H9 (cell line): ENCODE data around the gene MYRF. TPM values are rescaled to one million over a fixed set of nuclear protein-coding genes. Genes with fewer than 3 reads are reported as not detected.

ENCODE experiments used
- DNase-seq: peaks from one replicate; pipeline ENCODE4 v3.0.0-alpha.2; 2017
- H2AFZ ChIP-seq: one replicate; pipeline ENCODE4 v1.6.1; 2013; ENCODE audit warnings: mild to moderate bottlenecking, low read length, control low read depth, moderate library complexity
- H2AK5ac ChIP-seq: 2 replicates; pipeline ENCODE4 v1.6.1; 2013; ENCODE audit warnings: low read length, control low read depth, mixed read lengths; ENCODE audit not compliant: insufficient read length
- H2BK120ac ChIP-seq: one replicate; pipeline ENCODE4 v1.6.1; 2013; ENCODE audit warnings: low read depth, mild to moderate bottlenecking, low read length, control low read depth, inconsistent platforms; ENCODE audit not compliant: poor library complexity, severe bottlenecking
- H2BK12ac ChIP-seq: 2 replicates; pipeline ENCODE4 v1.6.1; 2013; ENCODE audit warnings: low read length, control low read depth, mixed read lengths, low read depth; ENCODE audit not compliant: insufficient read length
- H2BK15ac ChIP-seq: 2 replicates; pipeline ENCODE4 v1.6.1; 2013; ENCODE audit warnings: low read depth, low read length, control low read depth
- H2BK20ac ChIP-seq: one replicate; pipeline ENCODE4 v1.6.1; 2013; ENCODE audit warnings: low read depth, mild to moderate bottlenecking, low read length, control low read depth, inconsistent platforms; ENCODE audit not compliant: poor library complexity, severe bottlenecking
- H2BK5ac ChIP-seq: 2 replicates; pipeline ENCODE4 v1.6.1; 2013; ENCODE audit warnings: low read length, control low read depth, mixed read lengths; ENCODE audit not compliant: insufficient read length
- H3K14ac ChIP-seq: 2 replicates; pipeline ENCODE4 v1.6.1; 2013; ENCODE audit warnings: low read length, control low read depth; ENCODE audit not compliant: insufficient read depth
- H3K18ac ChIP-seq: 2 replicates; pipeline ENCODE4 v1.6.1; 2013; ENCODE audit warnings: low read depth, mild to moderate bottlenecking, mixed read lengths, low read length, control low read depth; ENCODE audit not compliant: insufficient read length
- H3K23ac ChIP-seq: 2 replicates; pipeline ENCODE4 v1.6.1; 2013; ENCODE audit warnings: low read length, control low read depth, mixed read lengths, low read depth; ENCODE audit not compliant: insufficient read length
- H3K23me2 ChIP-seq: 2 replicates; pipeline ENCODE4 v1.6.1; 2013; ENCODE audit warnings: low read depth, mild to moderate bottlenecking, mixed read lengths, low read length, control low read depth; ENCODE audit not compliant: insufficient read length, poor library complexity, severe bottlenecking
- H3K27ac ChIP-seq: 2 replicates; pipeline ENCODE4 v1.5.1; 2013; ENCODE audit warnings: low read length, control low read depth, mixed read lengths, low read depth; ENCODE audit not compliant: insufficient read length
- H3K27me3 ChIP-seq: 2 replicates; pipeline ENCODE4 v1.6.1; 2013; ENCODE audit warnings: low read length, control low read depth, inconsistent platforms; ENCODE audit not compliant: insufficient read depth
- H3K4ac ChIP-seq: 2 replicates; pipeline ENCODE4 v1.6.1; 2013; ENCODE audit warnings: low read depth, mild to moderate bottlenecking, control low read depth, inconsistent platforms, low read length, moderate library complexity
- H3K4me1 ChIP-seq: 2 replicates; pipeline ENCODE4 v1.6.1; 2013; ENCODE audit warnings: low read length, control low read depth, inconsistent platforms; ENCODE audit not compliant: insufficient read depth
- H3K4me2 ChIP-seq: 2 replicates; pipeline ENCODE4 v1.6.1; 2013; ENCODE audit warnings: low read length, control low read depth, mixed read lengths; ENCODE audit not compliant: insufficient read length, insufficient read depth
- H3K56ac ChIP-seq: 2 replicates; pipeline ENCODE4 v1.6.1; 2013; ENCODE audit warnings: low read depth, mild to moderate bottlenecking, mixed read lengths, low read length, control low read depth; ENCODE audit not compliant: insufficient read length
- H3K79me1 ChIP-seq: 2 replicates; pipeline ENCODE4 v1.6.1; 2013; ENCODE audit warnings: low read depth, mild to moderate bottlenecking, moderate library complexity, low read length, control low read depth, inconsistent platforms; ENCODE audit not compliant: insufficient read depth, poor library complexity, severe bottlenecking
- H3K79me2 ChIP-seq: 2 replicates; pipeline ENCODE4 v1.6.1; 2013; ENCODE audit warnings: low read length, control low read depth, inconsistent platforms; ENCODE audit not compliant: insufficient read depth
- H3K9ac ChIP-seq: 2 replicates; pipeline ENCODE4 v1.6.1; 2013; ENCODE audit warnings: low read length, control low read depth, mixed read lengths; ENCODE audit not compliant: insufficient read length; ENCODE audit errors: extremely low read depth
- H3K9me3 ChIP-seq: one replicate; pipeline ENCODE4 v1.6.1; 2013; ENCODE audit warnings: low read depth, low read length, inconsistent platforms; ENCODE audit not compliant: control insufficient read depth
- H3T11ph ChIP-seq: one replicate; pipeline ENCODE4 v1.6.1; 2013; ENCODE audit warnings: mild to moderate bottlenecking, low read length, control low read depth, inconsistent platforms
- H4K20me1 ChIP-seq: one replicate; pipeline ENCODE4 v1.6.1; 2013; ENCODE audit not compliant: control insufficient read depth, insufficient read length, insufficient read depth
- H4K5ac ChIP-seq: 2 replicates; pipeline ENCODE4 v1.6.1; 2013; ENCODE audit warnings: low read depth, mild to moderate bottlenecking, mixed read lengths, low read length, control low read depth; ENCODE audit not compliant: insufficient read length
- H4K8ac ChIP-seq: replicated peaks from 2 replicates; pipeline ENCODE4 v1.6.1; 2013; ENCODE audit warnings: low read length, control low read depth, mixed read lengths, low read depth; ENCODE audit not compliant: insufficient read length
- H4K91ac ChIP-seq: 2 replicates; pipeline ENCODE4 v1.6.1; 2013; ENCODE audit warnings: low read depth, mild to moderate bottlenecking, moderate library complexity, mixed read lengths, low read length, control low read depth; ENCODE audit not compliant: insufficient read length
- H3K27ac Mint-ChIP-seq, 3 experiments: 2 replicates in 2 of 3; 3 replicates in 1 of 3; pipeline ENCODE4 v1.8.0; 2020 to 2021; ENCODE audit warnings: mixed read lengths in 3 of 3, mild to moderate bottlenecking in 1 of 3, moderate library complexity in 1 of 3
- H3K27me3 Mint-ChIP-seq: 2 replicates; pipeline ENCODE4 v1.8.0; 2021; ENCODE audit warnings: low read depth, mild to moderate bottlenecking, moderate library complexity, mixed read lengths
- H3K36me3 Mint-ChIP-seq, 3 experiments: 2 replicates in 2 of 3; 3 replicates in 1 of 3; pipeline ENCODE4 v1.8.0; 2020 to 2021; ENCODE audit warnings: low read depth in 3 of 3, mixed read lengths in 3 of 3; ENCODE audit not compliant: insufficient read depth in 1 of 3
- H3K4me1 Mint-ChIP-seq, 2 experiments: 2 replicates each; pipeline ENCODE4 v1.8.0; 2020; ENCODE audit warnings: mixed read lengths in 2 of 2
- H3K4me3 Mint-ChIP-seq, 2 experiments: 2 replicates in 1 of 2; 3 replicates in 1 of 2; pipeline ENCODE4 v1.8.0; 2020 to 2021; ENCODE audit warnings: mild to moderate bottlenecking in 2 of 2, mixed read lengths in 2 of 2, moderate library complexity in 1 of 2
- H3K9me3 Mint-ChIP-seq, 2 experiments: 2 replicates in 1 of 2; 3 replicates in 1 of 2; pipeline ENCODE4 v1.8.0; 2020; ENCODE audit warnings: mild to moderate bottlenecking in 2 of 2, mixed read lengths in 2 of 2, moderate library complexity in 1 of 2
- CTCF ChIP-seq: fragments of 200-600 bp; sonication (generic); conservative IDR thresholded peaks from 3 replicates; pipeline ENCODE4 v1.8.0; 2021; ENCODE audit warnings: antibody characterized with exemption, mild to moderate bottlenecking
- WGBS: extraction: QIAGEN DNeasy Blood & Tissue Kit; methylation state at CpG from one replicate; pipeline ENCODE4 v1.1.7; 2013; ENCODE audit warnings: missing lambda C conversion rate, low lambda C conversion rate, mixed read lengths; ENCODE audit not compliant: insufficient read length; ENCODE audit errors: extremely low coverage; 5-methylcytosine and 5-hydroxymethylcytosine counted together
- total RNA-seq: library from RNA; stranded (reverse); gene quantifications from 2 replicates; pipeline ENCODE4 v1.2.1, GENCODE V29; 2021

The MYRF gene
- total RNA-seq, 1 experiment from 2014 or later: 13.9 TPM

GRCh38 chr11:61716478-61717285, 35.8 kb upstream of the MYRF start:
- H3K79me2 ChIP-seq: no peaks in the 10 kb centered on the region; the same call in 1 of the 2 replicates
- H3K4me1 ChIP-seq: peaks cover 5% of the 10 kb centered on the region; the same call in 1 of the 2 replicates
- no peak overlapping the region for H2BK5ac ChIP-seq
- no peak overlapping the region for H4K5ac ChIP-seq
- H4K91ac ChIP-seq: no peak overlapping the region
- H3T11ph ChIP-seq: no peak overlapping the region
- H3K4me1 Mint-ChIP-seq: peaks cover 46 to 55% of the 10 kb centered on the region in 2 experiments
- H3K4me3 Mint-ChIP-seq: peak overlapping the region; percentile 21 to 55; a peak in 3 of 5 replicates
- no peak overlapping the region for H3K4ac ChIP-seq
- peak overlapping the region in 1 of 3 experiments; percentile 72; a peak in 1 of 7 replicates for H3K27ac Mint-ChIP-seq
- H3K36me3 Mint-ChIP-seq: 0 out of 7 replicates have a peak, but pooled peaks cover 0 to 4% (median 0%) of the 10 kb centered on the region in 3 experiments
- H2BK12ac ChIP-seq: no peak overlapping the region
- H2AFZ ChIP-seq: no peak overlapping the region
- H2BK15ac ChIP-seq: no peak overlapping the region
- H3K4me2 ChIP-seq: no peak overlapping the region
- H3K9me3 ChIP-seq: no peaks in the 10 kb centered on the region
- H3K23ac ChIP-seq: no peak overlapping the region
- no peaks in the 10 kb centered on the region for H3K27me3 Mint-ChIP-seq
- no peaks in the 10 kb centered on the region for H3K9me3 Mint-ChIP-seq
- no peak overlapping the region for H2BK20ac ChIP-seq
- H3K14ac ChIP-seq: no peak overlapping the region
- H3K23me2 ChIP-seq: peaks cover 4% of the 10 kb centered on the region
- no peak overlapping the region for H2BK120ac ChIP-seq
- no peak overlapping the region for H3K56ac ChIP-seq
- H4K8ac ChIP-seq: no peak overlapping the region
- H3K27me3 ChIP-seq: no peaks in the 10 kb centered on the region
- TF ChIP-seq CTCF: peak; percentile 18; the same call in 1 of the 3 replicates
- DNase-seq: no peak
- H4K20me1 ChIP-seq: no peaks in the 10 kb centered on the region
- H3K18ac ChIP-seq: no peak overlapping the region
- no peak overlapping the region for H3K27ac ChIP-seq
- no CpG with 5 or more reads among the region's 13 CpGs for WGBS
- no peak overlapping the region for H3K9ac ChIP-seq
- no peak overlapping the region for H2AK5ac ChIP-seq
- H3K79me1 ChIP-seq: no peaks in the 10 kb centered on the region
